Epithelial cell of prostate (primary cell): Measurements from ENCODE around the gene ERCC5.

Source experiments
- DNase-seq: peaks from one replicate; pipeline ENCODE4 v3.0.0-alpha.2; 2011; ENCODE audit warnings: low read depth, low spot score
- H3K27ac ChIP-seq: fragments of 450-650 bp; 2 replicates; pipeline ENCODE4 v1.5.1; 2017; ENCODE audit warnings: mild to moderate bottlenecking

Gene ERCC5

GRCh38 chr13:102838982-102839381 lies 6.8 kb upstream of the ERCC5 start:
- H3K27ac ChIP-seq: peak overlapping the region; percentile 16
- no peak for DNase-seq

- no peak for DNase-seq
- peak overlapping the region; percentile 16 for H3K27ac ChIP-seq
Observed at GRCh38 chr13:102839462-102839861, 6.4 kb upstream of the ERCC5 start.

GRCh38 chr13:102845289-102845629 lies 573 bp upstream of the ERCC5 start:
- no peak for DNase-seq
- H3K27ac ChIP-seq: peak overlapping the region; percentile 94

- no peak for DNase-seq
- H3K27ac ChIP-seq: peak overlapping the region; percentile 94
Observed at GRCh38 chr13:102846261-102847015, 606 bp downstream of the ERCC5 start.

GRCh38 chr13:102847272-102848234 lies 1.7 kb downstream of the ERCC5 start:
- peak overlapping the region; percentile 94 for H3K27ac ChIP-seq
- DNase-seq: no peak

GRCh38 chr13:102848956-102849355 lies 3.1 kb downstream of the ERCC5 start:
- H3K27ac ChIP-seq: no peak overlapping the region
- DNase-seq: no peak

GRCh38 chr13:102852556-102852955 lies 6.7 kb downstream of the ERCC5 start:
- no peak overlapping the region for H3K27ac ChIP-seq
- DNase-seq: no peak

GRCh38 chr13:102854675-102855074 lies 8.8 kb downstream of the ERCC5 start:
- DNase-seq: no peak
- H3K27ac ChIP-seq: no peak overlapping the region

GRCh38 chr13:102856557-102856956 lies 10.7 kb downstream of the ERCC5 start:
- H3K27ac ChIP-seq: no peak overlapping the region

GRCh38 chr13:102862624-102863210 lies 16.9 kb downstream of the ERCC5 start:
- H3K27ac ChIP-seq: no peak overlapping the region
- no peak for DNase-seq

More at GRCh38 chr13:102856557-102856956, 10.7 kb downstream of the ERCC5 start:
- DNase-seq: no peak

GRCh38 chr13:102863590-102863989 lies 17.8 kb downstream of the ERCC5 start:
- no peak overlapping the region for H3K27ac ChIP-seq

GRCh38 chr13:102868366-102868936 lies 22.6 kb downstream of the ERCC5 start:
- H3K27ac ChIP-seq: no peak overlapping the region
- no peak for DNase-seq

More at GRCh38 chr13:102863590-102863989, 17.8 kb downstream of the ERCC5 start:
- no peak for DNase-seq

- no peak overlapping the region for H3K27ac ChIP-seq
- no peak for DNase-seq
Observed at GRCh38 chr13:102869948-102870676, 24.3 kb downstream of the ERCC5 start.

- no peak overlapping the region for H3K27ac ChIP-seq
- DNase-seq: no peak
Observed at GRCh38 chr13:102870677-102871415, 25.0 kb downstream of the ERCC5 start.

- H3K27ac ChIP-seq: no peak overlapping the region
Observed at GRCh38 chr13:102872131-102872530, 26.3 kb downstream of the ERCC5 start.

GRCh38 chr13:102872531-102872930 lies 26.7 kb downstream of the ERCC5 start:
- DNase-seq: no peak
- H3K27ac ChIP-seq: no peak overlapping the region

More at GRCh38 chr13:102872131-102872530, 26.3 kb downstream of the ERCC5 start:
- DNase-seq: no peak

- no peak overlapping the region for H3K27ac ChIP-seq
- DNase-seq: peak; percentile 14
Observed at GRCh38 chr13:102873653-102874052, 27.8 kb downstream of the ERCC5 start.

- DNase-seq: no peak
- no peak overlapping the region for H3K27ac ChIP-seq
Observed at GRCh38 chr13:102875256-102875655, 29.4 kb downstream of the ERCC5 start.

- H3K27ac ChIP-seq: no peak overlapping the region
- DNase-seq: no peak
Observed at GRCh38 chr13:102877303-102877702, 31.5 kb downstream of the ERCC5 start.
